Measurements from ENCODE around the gene ERLEC1.

The ERLEC1 gene
- 38.4 to 53.5 (median 45.1) reads per million in 3 donors for total RNA-seq

- peak within 1 kb of the TSS; percentile 81 for H3K27ac ChIP-seq (ENCODE audit: insufficient read depth, low read length, poor library complexity, severe bottlenecking)
- peak; percentile 83 to 84 (median 84) for DNase-seq
- peaks cover 2% of the 10 kb centered on the region for H3K36me3 ChIP-seq (ENCODE audit: control insufficient read depth, insufficient read depth, low read length)
- H3K9me3 ChIP-seq (ENCODE audit: control insufficient read depth, low read length), result no peaks in the 10 kb centered on the region
- no peaks in the 10 kb centered on the region for H3K27me3 ChIP-seq (replicated peaks; ENCODE audit: control insufficient read depth, insufficient read depth, low read length, poor library complexity, severe bottlenecking)
- H3K4me3 ChIP-seq (ENCODE audit: insufficient read depth, low read depth, low read length, poor library complexity, severe bottlenecking), result peak within 1 kb of the TSS; percentile 91
- H3K4me1 ChIP-seq (ENCODE audit: control insufficient read depth, insufficient read depth, low read length, poor library complexity, severe bottlenecking), result peaks cover 13% of the 10 kb centered on the region
Measured at GRCh38 chr2:53786705-53787613, at the start of gene ERLEC1, which contains the start of gene ASB3. TSS of gene ERLEC1 (plus strand) at chr2:53787044. CDS start at chr2:53787211, 167 bp downstream. TSS of gene ASB3 (minus strand) at chr2:53786953. CDS start at chr2:53765572, 21,381 bp downstream.

- Histone ChIP-seq H3K27ac (ENCODE audit: insufficient read depth, low read length, poor library complexity, severe bottlenecking) (no peak overlapping the region), H3K4me1 (ENCODE audit: control insufficient read depth, insufficient read depth, low read length, poor library complexity, severe bottlenecking) (no peaks in the 10 kb centered on the region), H3K4me3 (ENCODE audit: insufficient read depth, low read depth, low read length, poor library complexity, severe bottlenecking) (no peak overlapping the region), H3K36me3 (ENCODE audit: control insufficient read depth, insufficient read depth, low read length) (no peaks in the 10 kb centered on the region), H3K9me3 (ENCODE audit: control insufficient read depth, low read length) (no peaks in the 10 kb centered on the region), H3K27me3 (replicated peaks; ENCODE audit: control insufficient read depth, insufficient read depth, low read length, poor library complexity, severe bottlenecking) (no peaks in the 10 kb centered on the region)
- no peak for DNase-seq
Measured at GRCh38 chr2:53737091-53737490, 49.8 kb upstream of the ERLEC1 start.

GRCh38 chr2:53739032-53739431 lies 47.8 kb upstream of the ERLEC1 start:
- H3K4me3 ChIP-seq (ENCODE audit: insufficient read depth, low read depth, low read length, poor library complexity, severe bottlenecking), result no peak overlapping the region
- H3K36me3 ChIP-seq (ENCODE audit: control insufficient read depth, insufficient read depth, low read length), result peaks cover 3% of the 10 kb centered on the region
- DNase-seq, result no peak
- H3K9me3 ChIP-seq (ENCODE audit: control insufficient read depth, low read length), result no peaks in the 10 kb centered on the region
- no peaks in the 10 kb centered on the region for H3K4me1 ChIP-seq (ENCODE audit: control insufficient read depth, insufficient read depth, low read length, poor library complexity, severe bottlenecking)
- H3K27me3 ChIP-seq (replicated peaks; ENCODE audit: control insufficient read depth, insufficient read depth, low read length, poor library complexity, severe bottlenecking), result no peaks in the 10 kb centered on the region
- H3K27ac ChIP-seq (ENCODE audit: insufficient read depth, low read length, poor library complexity, severe bottlenecking), result no peak overlapping the region

- no peaks in the 10 kb centered on the region for H3K4me1 ChIP-seq (ENCODE audit: control insufficient read depth, insufficient read depth, low read length, poor library complexity, severe bottlenecking)
- H3K27ac ChIP-seq (ENCODE audit: insufficient read depth, low read length, poor library complexity, severe bottlenecking), result no peak overlapping the region
- no peak overlapping the region for H3K4me3 ChIP-seq (ENCODE audit: insufficient read depth, low read depth, low read length, poor library complexity, severe bottlenecking)
- H3K9me3 ChIP-seq (ENCODE audit: control insufficient read depth, low read length), result no peaks in the 10 kb centered on the region
- DNase-seq, result no peak
- H3K27me3 ChIP-seq (replicated peaks; ENCODE audit: control insufficient read depth, insufficient read depth, low read length, poor library complexity, severe bottlenecking), result no peaks in the 10 kb centered on the region
- peaks cover 3% of the 10 kb centered on the region for H3K36me3 ChIP-seq (ENCODE audit: control insufficient read depth, insufficient read depth, low read length)
Measured at GRCh38 chr2:53740170-53740569, 46.7 kb upstream of the ERLEC1 start.

DNA sequence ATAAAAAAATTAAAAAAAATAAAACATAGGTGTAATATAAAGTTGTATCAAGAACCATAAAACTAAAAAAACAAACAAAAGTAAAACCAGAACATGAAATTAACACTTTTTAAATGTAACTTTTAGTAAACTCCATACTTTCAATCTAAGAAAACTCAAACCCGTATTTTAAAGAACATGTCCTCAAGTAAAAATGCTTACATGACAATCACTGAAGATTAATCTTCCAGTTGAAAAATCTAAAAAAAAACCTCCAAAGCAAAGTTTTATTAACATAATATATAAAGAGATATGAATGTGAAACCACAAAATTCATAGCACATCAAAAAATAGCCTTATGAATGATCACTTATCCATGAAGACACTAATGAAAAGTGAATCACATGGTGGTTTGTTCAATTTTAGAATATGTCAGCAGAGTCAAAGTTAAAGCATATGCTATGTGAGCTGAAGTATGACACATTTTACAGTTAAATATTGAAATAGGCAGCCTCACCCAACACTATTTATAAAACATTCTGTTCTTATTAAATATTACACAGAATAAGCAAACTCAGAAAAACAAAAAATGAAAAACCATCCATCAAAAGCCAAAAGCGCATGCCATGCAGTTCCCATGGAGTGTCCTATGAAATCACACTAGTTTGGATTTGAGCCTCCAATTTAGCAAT lies 42.3 kb upstream of the ERLEC1 start:
- Histone ChIP-seq H3K27ac (ENCODE audit: insufficient read depth, low read length, poor library complexity, severe bottlenecking) (no peak overlapping the region), H3K4me3 (ENCODE audit: insufficient read depth, low read depth, low read length, poor library complexity, severe bottlenecking) (no peak overlapping the region), H3K9me3 (ENCODE audit: control insufficient read depth, low read length) (no peaks in the 10 kb centered on the region), H3K4me1 (ENCODE audit: control insufficient read depth, insufficient read depth, low read length, poor library complexity, severe bottlenecking) (no peaks in the 10 kb centered on the region), H3K36me3 (ENCODE audit: control insufficient read depth, insufficient read depth, low read length) (peaks cover 3% of the 10 kb centered on the region), H3K27me3 (replicated peaks; ENCODE audit: control insufficient read depth, insufficient read depth, low read length, poor library complexity, severe bottlenecking) (no peaks in the 10 kb centered on the region)
- DNase-seq, result no peak

GRCh38 chr2:53750041-53750768 lies 36.6 kb upstream of the ERLEC1 start:
- no peak for DNase-seq
- H3K27ac ChIP-seq (ENCODE audit: insufficient read depth, low read length, poor library complexity, severe bottlenecking), result no peak overlapping the region

DNA sequence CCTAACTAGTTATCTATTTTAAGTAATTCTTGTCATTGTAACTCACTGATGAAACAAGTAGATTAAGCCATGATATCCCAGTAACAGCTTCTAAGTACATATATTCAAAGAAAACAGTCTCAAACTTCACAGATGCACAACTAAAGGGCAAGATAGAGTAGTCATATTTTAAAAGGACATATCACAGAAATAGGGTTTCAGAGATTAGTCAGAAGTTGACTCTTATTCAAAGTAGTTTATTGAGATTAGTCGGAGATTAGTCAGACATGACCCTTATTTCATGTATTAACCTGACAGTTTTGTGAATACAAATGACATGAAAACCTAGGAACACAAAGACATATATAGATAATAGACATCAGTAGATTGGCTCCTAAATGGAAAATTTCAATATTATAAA lies 35.1 kb upstream of the ERLEC1 start:
- no peak for DNase-seq

More at GRCh38 chr2:53750041-53750768, 36.6 kb upstream of the ERLEC1 start:
- peaks cover 5% of the 10 kb centered on the region for H3K36me3 ChIP-seq (ENCODE audit: control insufficient read depth, insufficient read depth, low read length)
- H3K4me1 ChIP-seq (ENCODE audit: control insufficient read depth, insufficient read depth, low read length, poor library complexity, severe bottlenecking), result no peaks in the 10 kb centered on the region
- no peaks in the 10 kb centered on the region for H3K27me3 ChIP-seq (replicated peaks; ENCODE audit: control insufficient read depth, insufficient read depth, low read length, poor library complexity, severe bottlenecking)
- no peaks in the 10 kb centered on the region for H3K9me3 ChIP-seq (ENCODE audit: control insufficient read depth, low read length)
- H3K4me3 ChIP-seq (ENCODE audit: insufficient read depth, low read depth, low read length, poor library complexity, severe bottlenecking), result no peak overlapping the region

GRCh38 chr2:53752385-53752784 lies 34.5 kb upstream of the ERLEC1 start:
- no peak for DNase-seq
- Histone ChIP-seq H3K27ac (ENCODE audit: insufficient read depth, low read length, poor library complexity, severe bottlenecking) (no peak overlapping the region), H3K36me3 (ENCODE audit: control insufficient read depth, insufficient read depth, low read length) (peaks cover 5% of the 10 kb centered on the region), H3K4me3 (ENCODE audit: insufficient read depth, low read depth, low read length, poor library complexity, severe bottlenecking) (no peak overlapping the region), H3K27me3 (replicated peaks; ENCODE audit: control insufficient read depth, insufficient read depth, low read length, poor library complexity, severe bottlenecking) (no peaks in the 10 kb centered on the region), H3K9me3 (ENCODE audit: control insufficient read depth, low read length) (no peaks in the 10 kb centered on the region), H3K4me1 (ENCODE audit: control insufficient read depth, insufficient read depth, low read length, poor library complexity, severe bottlenecking) (no peaks in the 10 kb centered on the region)

More for the DNA sequence above, 35.1 kb upstream of the ERLEC1 start:
- Histone ChIP-seq H3K4me3 (ENCODE audit: insufficient read depth, low read depth, low read length, poor library complexity, severe bottlenecking) (no peak overlapping the region), H3K27ac (ENCODE audit: insufficient read depth, low read length, poor library complexity, severe bottlenecking) (no peak overlapping the region), H3K27me3 (replicated peaks; ENCODE audit: control insufficient read depth, insufficient read depth, low read length, poor library complexity, severe bottlenecking) (no peaks in the 10 kb centered on the region), H3K4me1 (ENCODE audit: control insufficient read depth, insufficient read depth, low read length, poor library complexity, severe bottlenecking) (no peaks in the 10 kb centered on the region), H3K9me3 (ENCODE audit: control insufficient read depth, low read length) (no peaks in the 10 kb centered on the region), H3K36me3 (ENCODE audit: control insufficient read depth, insufficient read depth, low read length) (peaks cover 5% of the 10 kb centered on the region)

GRCh38 chr2:53753041-53753440 lies 33.8 kb upstream of the ERLEC1 start:
- no peaks in the 10 kb centered on the region for H3K4me1 ChIP-seq (ENCODE audit: control insufficient read depth, insufficient read depth, low read length, poor library complexity, severe bottlenecking)
- H3K27ac ChIP-seq (ENCODE audit: insufficient read depth, low read length, poor library complexity, severe bottlenecking), result no peak overlapping the region

More at GRCh38 chr2:53753041-53753440, 33.8 kb upstream of the ERLEC1 start:
- Histone ChIP-seq H3K9me3 (ENCODE audit: control insufficient read depth, low read length) (no peaks in the 10 kb centered on the region), H3K27me3 (replicated peaks; ENCODE audit: control insufficient read depth, insufficient read depth, low read length, poor library complexity, severe bottlenecking) (no peaks in the 10 kb centered on the region), H3K36me3 (ENCODE audit: control insufficient read depth, insufficient read depth, low read length) (peaks cover 5% of the 10 kb centered on the region), H3K4me3 (ENCODE audit: insufficient read depth, low read depth, low read length, poor library complexity, severe bottlenecking) (no peak overlapping the region)
- no peak for DNase-seq

Data from effector memory CD4-positive, alpha-beta T cell (primary cell).